H1 (cell line): ENCODE data around the gene RPRML. TPM values are rescaled to one million over a fixed set of nuclear protein-coding genes. Genes with fewer than 3 reads are reported as not detected.

ENCODE experiments used
- CTBP2 ChIP-seq: IDR thresholded peaks from 2 replicates; pipeline ENCODE4 v1.7.0; 2011; ENCODE audit warnings: borderline replicate concordance, mild to moderate bottlenecking, moderate library complexity, mixed read lengths, low read length; ENCODE audit not compliant: insufficient read depth, insufficient read length
- SIN3A ChIP-seq, 2 experiments: IDR thresholded peaks in 1 of 2; conservative IDR thresholded peaks in 1 of 2; 2 replicates each; pipeline ENCODE4 v1.6.1; 2011 to 2012; ENCODE audit warnings: low read length in 2 of 2, improper control_type of control experiment in 1 of 2, low read depth in 1 of 2, mild to moderate bottlenecking in 1 of 2
- polyA plus RNA-seq, 7 experiments: library from polyadenylated mRNA; depleted of rRNA in 3 of 7; stranded (reverse) in 5 of 7; unstranded in 2 of 7; fragments of >200 nt in 5 of 7; fragments of 200-250 nt in 2 of 7; gene quantifications; 1 replicate in 5 of 7; 2 replicates in 1 of 7; 4 replicates in 1 of 7; pipeline versions ENCODE4 v1.2.1 to v1.2.3, GENCODE V29; 2011 to 2013; ENCODE audit warnings: missing spikeins in 2 of 7, mixed read lengths in 2 of 7
- total RNA-seq: library from RNA; stranded (reverse); fragmentation: NEBNext Ultra II Directional; extraction: Animal tissue kit (Norgen Biotek cat#: 25700); gene quantifications from 2 replicates; pipeline ENCODE4 v1.2.1, GENCODE V29; 2021

RPRML gene
- total and polyA plus RNA-seq, 2 of the 8 experiments (the other 6 are each of a cell fraction or from before 2014, with no cell fraction given) = 3.5 to 5.5 TPM

- TF ChIP-seq SIN3A (conservative IDR thresholded peaks at IDR 0.05 in 1 of 2, IDR thresholded peaks at IDR 0.05 in 1 of 2; ENCODE audit: low read depth in 1 of 2, low read length in 2 of 2) (0 out of 4 replicates have a peak, but pooled peaks of 1 of the 2 experiments have one; percentile 19), CTBP2 (peak; percentile 43)
Measured at GRCh38 chr17:46978489-46979146, 435 bp downstream of the RPRML start (continued).
